ENCODE results near the gene TUBA8. TPM values are rescaled to one million over a fixed set of nuclear protein-coding genes. Genes with fewer than 3 reads are reported as not detected.
"Not testable (repeated sequence)": the region's sequence is repeated elsewhere in the genome, so short reads cannot be mapped to it uniquely, and the experiment has no call there.

Gene TUBA8
- total RNA-seq, 1 donor = 0.36 TPM

DNA sequence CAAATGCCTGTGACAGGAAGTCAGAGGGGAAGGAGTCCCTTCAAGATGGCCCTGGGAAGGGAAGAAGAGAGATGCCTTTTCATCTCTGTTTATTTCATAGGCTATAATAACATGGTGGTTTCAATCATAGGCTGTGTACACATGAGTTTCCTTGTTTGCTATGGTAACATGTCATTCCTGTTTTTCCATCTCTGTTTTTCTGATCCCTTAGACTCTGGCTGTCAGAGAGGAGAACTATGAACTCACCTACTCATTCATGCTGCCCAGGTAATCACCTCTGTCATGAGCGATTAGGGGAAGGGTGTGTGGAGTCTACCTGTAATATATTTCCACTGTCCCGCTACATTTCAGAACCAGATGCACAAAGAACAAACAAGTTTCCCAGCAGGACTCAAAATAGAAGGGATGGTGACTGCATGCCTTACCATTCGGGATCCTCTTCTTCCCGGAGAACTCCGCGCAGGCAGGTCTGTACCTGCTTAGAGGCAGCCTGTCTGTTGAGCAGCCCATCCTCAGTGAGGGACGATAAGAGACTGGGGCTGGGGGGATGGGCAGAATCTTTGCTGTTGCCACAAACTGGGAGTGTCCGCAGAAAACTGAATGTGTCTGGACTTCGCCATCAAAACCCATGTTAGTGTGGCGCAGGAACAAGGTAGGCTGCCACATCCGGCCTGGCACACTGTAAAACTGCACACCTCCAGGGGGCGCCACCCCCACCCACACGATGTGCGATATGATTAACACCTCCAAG, 39.9 kb upstream of the TUBA8 start:
- H3K27ac ChIP-seq (ENCODE audit: low read depth, low read length) = no peak overlapping the region
- TF ChIP-seq, protein P1, sequence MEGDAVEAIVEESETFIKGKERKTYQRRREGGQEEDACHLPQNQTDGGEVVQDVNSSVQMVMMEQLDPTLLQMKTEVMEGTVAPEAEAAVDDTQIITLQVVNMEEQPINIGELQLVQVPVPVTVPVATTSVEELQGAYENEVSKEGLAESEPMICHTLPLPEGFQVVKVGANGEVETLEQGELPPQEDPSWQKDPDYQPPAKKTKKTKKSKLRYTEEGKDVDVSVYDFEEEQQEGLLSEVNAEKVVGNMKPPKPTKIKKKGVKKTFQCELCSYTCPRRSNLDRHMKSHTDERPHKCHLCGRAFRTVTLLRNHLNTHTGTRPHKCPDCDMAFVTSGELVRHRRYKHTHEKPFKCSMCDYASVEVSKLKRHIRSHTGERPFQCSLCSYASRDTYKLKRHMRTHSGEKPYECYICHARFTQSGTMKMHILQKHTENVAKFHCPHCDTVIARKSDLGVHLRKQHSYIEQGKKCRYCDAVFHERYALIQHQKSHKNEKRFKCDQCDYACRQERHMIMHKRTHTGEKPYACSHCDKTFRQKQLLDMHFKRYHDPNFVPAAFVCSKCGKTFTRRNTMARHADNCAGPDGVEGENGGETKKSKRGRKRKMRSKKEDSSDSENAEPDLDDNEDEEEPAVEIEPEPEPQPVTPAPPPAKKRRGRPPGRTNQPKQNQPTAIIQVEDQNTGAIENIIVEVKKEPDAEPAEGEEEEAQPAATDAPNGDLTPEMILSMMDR (IDR thresholded peaks at IDR 0.05; ENCODE audit: extremely low read depth, low read depth, low read length) = peak; percentile 18
- H3K4me1 ChIP-seq (ENCODE audit: insufficient read depth, low read length) = peaks cover 18% of the 10 kb centered on the region
- peak overlapping the region; percentile 26 for H2AFZ ChIP-seq (ENCODE audit: low read length)
- H3K4me3 ChIP-seq (ENCODE audit: insufficient read depth, low read length) = no peak overlapping the region
- H3K36me3 ChIP-seq (ENCODE audit: insufficient read depth, low read length) = no peaks in the 10 kb centered on the region
- H3K9me3 ChIP-seq (ENCODE audit: low read depth, low read length) = no peaks in the 10 kb centered on the region
- no peaks in the 10 kb centered on the region for H3K27me3 ChIP-seq (ENCODE audit: insufficient read depth, low read length)
- no peak overlapping the region for H3K4me2 ChIP-seq (ENCODE audit: insufficient read depth, low read length)
- no peaks in the 10 kb centered on the region for H3K79me2 ChIP-seq (ENCODE audit: insufficient read depth, low read length)
- DNase-seq (ENCODE audit: insufficient read length, low spot score, missing footprints) = no peak
- no peaks in the 10 kb centered on the region for H4K20me1 ChIP-seq (ENCODE audit: insufficient read depth, low read length)

DNA sequence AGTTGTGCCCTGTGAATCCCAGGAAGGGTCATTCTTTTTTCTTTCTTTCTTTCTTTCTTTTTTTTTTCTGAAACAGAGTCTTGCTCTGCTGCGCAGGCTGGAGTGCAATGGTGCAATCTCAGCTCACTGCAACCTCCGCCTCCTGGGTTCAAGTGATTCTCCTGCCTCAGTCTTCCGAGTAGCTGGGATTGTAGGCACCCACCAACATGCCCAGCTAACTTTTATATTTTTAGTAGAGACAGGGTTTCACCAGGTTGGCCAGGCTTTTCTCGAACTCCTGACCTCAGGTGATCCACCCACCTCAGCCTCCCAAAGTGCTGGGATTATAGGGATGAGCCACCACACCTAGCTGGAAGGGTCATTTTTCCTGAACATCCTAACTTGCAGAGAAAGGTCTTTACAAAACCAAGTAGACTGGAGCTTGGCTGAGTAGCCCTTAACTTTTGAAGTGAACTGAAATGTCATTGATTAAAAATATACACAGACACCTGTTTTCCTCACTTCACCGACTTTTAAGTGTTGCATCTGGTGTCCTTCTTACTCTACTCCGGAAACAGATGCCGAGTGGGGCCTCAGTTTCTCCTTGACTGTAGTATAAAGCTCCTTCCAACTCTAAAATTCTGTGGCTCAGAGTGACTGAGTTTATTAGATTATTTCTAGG, 39.2 kb upstream of the TUBA8 start:
- not testable (repeated sequence) for H3K27ac ChIP-seq (ENCODE audit: low read depth, low read length); DNase-seq (ENCODE audit: insufficient read length, low spot score, missing footprints); H3K4me2 ChIP-seq (ENCODE audit: insufficient read depth, low read length); H4K20me1 ChIP-seq (ENCODE audit: insufficient read depth, low read length); H3K9me3 ChIP-seq (ENCODE audit: low read depth, low read length); H3K27me3 ChIP-seq (ENCODE audit: insufficient read depth, low read length); H3K36me3 ChIP-seq (ENCODE audit: insufficient read depth, low read length); H3K4me3 ChIP-seq (ENCODE audit: insufficient read depth, low read length); H2AFZ ChIP-seq (ENCODE audit: low read length); H3K79me2 ChIP-seq (ENCODE audit: insufficient read depth, low read length)
- peaks cover 24% of the 10 kb centered on the region for H3K4me1 ChIP-seq (ENCODE audit: insufficient read depth, low read length)

DNA sequence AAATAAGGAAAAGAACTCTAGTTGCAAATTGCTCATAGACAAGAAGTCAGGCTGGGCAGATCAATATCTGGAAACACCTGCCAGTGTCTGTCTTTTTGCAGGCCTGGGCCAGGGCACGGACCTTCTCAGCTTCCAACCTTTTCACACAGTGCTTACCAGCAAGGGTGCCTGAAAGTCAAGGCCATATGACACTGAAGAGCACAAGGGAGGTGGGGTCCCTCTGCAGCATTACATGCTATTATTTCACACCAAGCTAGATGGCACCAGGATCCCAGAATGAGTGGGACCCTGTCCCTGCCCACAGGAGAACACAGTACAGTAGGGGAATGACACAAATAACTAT, 38.7 kb upstream of the TUBA8 start:
- Histone ChIP-seq H3K9me3 (ENCODE audit: low read depth, low read length) (no peaks in the 10 kb centered on the region), H3K4me2 (ENCODE audit: insufficient read depth, low read length) (no peak overlapping the region), H3K4me1 (ENCODE audit: insufficient read depth, low read length) (peaks cover 29% of the 10 kb centered on the region), H3K36me3 (ENCODE audit: insufficient read depth, low read length) (no peaks in the 10 kb centered on the region), H4K20me1 (ENCODE audit: insufficient read depth, low read length) (no peaks in the 10 kb centered on the region), H3K79me2 (ENCODE audit: insufficient read depth, low read length) (peaks cover 3% of the 10 kb centered on the region), H3K27me3 (ENCODE audit: insufficient read depth, low read length) (no peaks in the 10 kb centered on the region), H2AFZ (ENCODE audit: low read length) (no peak overlapping the region), H3K27ac (ENCODE audit: low read depth, low read length) (no peak overlapping the region), H3K4me3 (ENCODE audit: insufficient read depth, low read length) (no peak overlapping the region)
- TF ChIP-seq, protein P1 (IDR thresholded peaks at IDR 0.05; ENCODE audit: extremely low read depth, low read depth, low read length) = no peak
- no peak for DNase-seq (ENCODE audit: insufficient read length, low spot score, missing footprints)

- H4K20me1 ChIP-seq (ENCODE audit: insufficient read depth, low read length) = no peaks in the 10 kb centered on the region
- TF ChIP-seq, protein P1 (IDR thresholded peaks at IDR 0.05; ENCODE audit: extremely low read depth, low read depth, low read length) = no peak
- no peak overlapping the region for H3K4me3 ChIP-seq (ENCODE audit: insufficient read depth, low read length)
- H3K9me3 ChIP-seq (ENCODE audit: low read depth, low read length) = no peaks in the 10 kb centered on the region
- no peak overlapping the region for H2AFZ ChIP-seq (ENCODE audit: low read length)
- no peak for DNase-seq (ENCODE audit: insufficient read length, low spot score, missing footprints)
- no peaks in the 10 kb centered on the region for H3K27me3 ChIP-seq (ENCODE audit: insufficient read depth, low read length)
- no peaks in the 10 kb centered on the region for H3K36me3 ChIP-seq (ENCODE audit: insufficient read depth, low read length)
- no peak overlapping the region for H3K4me2 ChIP-seq (ENCODE audit: insufficient read depth, low read length)
- H3K79me2 ChIP-seq (ENCODE audit: insufficient read depth, low read length) = peaks cover 17% of the 10 kb centered on the region
- H3K4me1 ChIP-seq (ENCODE audit: insufficient read depth, low read length) = peaks cover 22% of the 10 kb centered on the region
- no peak overlapping the region for H3K27ac ChIP-seq (ENCODE audit: low read depth, low read length)
Observed at GRCh38 chr22:18073467-18073866, 37.1 kb upstream of the TUBA8 start.

GRCh38 chr22:18073927-18074326, 36.7 kb upstream of the TUBA8 start:
- not testable (repeated sequence) for H3K9me3 ChIP-seq (ENCODE audit: low read depth, low read length); H3K36me3 ChIP-seq (ENCODE audit: insufficient read depth, low read length); H3K27me3 ChIP-seq (ENCODE audit: insufficient read depth, low read length); H3K27ac ChIP-seq (ENCODE audit: low read depth, low read length); H3K4me2 ChIP-seq (ENCODE audit: insufficient read depth, low read length); DNase-seq (ENCODE audit: insufficient read length, low spot score, missing footprints); H4K20me1 ChIP-seq (ENCODE audit: insufficient read depth, low read length); H3K4me3 ChIP-seq (ENCODE audit: insufficient read depth, low read length); H2AFZ ChIP-seq (ENCODE audit: low read length)
- H3K4me1 ChIP-seq (ENCODE audit: insufficient read depth, low read length) = peaks cover 25% of the 10 kb centered on the region
- peaks cover 22% of the 10 kb centered on the region for H3K79me2 ChIP-seq (ENCODE audit: insufficient read depth, low read length)
